ENCODE measurements around the gene LYRM4. TPM values are rescaled to one million over a fixed set of nuclear protein-coding genes. Genes with fewer than 3 reads are reported as not detected.

LYRM4 gene
- total and polyA plus RNA-seq, 8 donors: 8.7 to 14.9 (median 12.6) TPM

- Histone ChIP-seq H3K4me3 (no peak overlapping the region), H3K27me3 (no peaks in the 10 kb centered on the region), H3K4me1 (peaks cover 4 to 15% (median 9%) of the 10 kb centered on the region in 3 donors), H3K27ac (no peak overlapping the region), H3K36me3 (no peaks in the 10 kb centered on the region), H3K9me3 (no peaks in the 10 kb centered on the region)
- DNase-seq (no peak), FAIRE-seq (no peak), ATAC-seq (no peak)
- intact Hi-C loops (cut with DNase I): loop anchor here in 1 of 3 donors (5.0 kb wide), 1 partner anchor 50 kb away; no protein-coding TSS in a partner anchor
- no peak for TF ChIP-seq CTCF (IDR thresholded peaks at IDR 0.05)
- WGBS, 2 donors: 87 to 94% methylated on average over 6 of the region's 6 CpGs
Measured at GRCh38 chr6:5206920-5207561, 53.7 kb downstream of the LYRM4 start.

- peak overlapping the region; percentile 0 to 51 (median 34) for H3K27ac ChIP-seq
- no peaks in the 10 kb centered on the region for H3K9me3 ChIP-seq
- intact Hi-C loops (cut with DNase I): loop anchor here in 1 of 3 donors (5.0 kb wide), 1 partner anchor 51 kb away; no protein-coding TSS in a partner anchor
- DNase-seq: peak in 5 of 6 donors; percentile 54 to 71 (median 64)
- no peak for TF ChIP-seq CTCF (IDR thresholded peaks at IDR 0.05)
- H3K4me3 ChIP-seq: no peak overlapping the region
- peaks cover 4 to 15% (median 9%) of the 10 kb centered on the region in 3 donors for H3K4me1 ChIP-seq
- 39 to 40% methylated on average over 7 of the region's 7 CpGs for WGBS, 2 donors
- no peak for FAIRE-seq
- no peaks in the 10 kb centered on the region for H3K27me3 ChIP-seq
- ATAC-seq: peak; percentile 94 to 98 (median 97)
- no peaks in the 10 kb centered on the region for H3K36me3 ChIP-seq
Measured at GRCh38 chr6:5205877-5206850, 54.6 kb downstream of the LYRM4 start.

- no peak for DNase-seq
Measured at GRCh38 chr6:5205035-5205507, 55.7 kb downstream of the LYRM4 start.

GRCh38 chr6:5204376-5204775 is 56.4 kb downstream of the LYRM4 start:
- TF ChIP-seq CTCF (IDR thresholded peaks at IDR 0.05): no peak
- no peak for FAIRE-seq
- DNase-seq: no peak
- Histone ChIP-seq H3K9me3 (no peaks in the 10 kb centered on the region), H3K27ac (no peak overlapping the region), H3K27me3 (no peaks in the 10 kb centered on the region), H3K4me3 (no peak overlapping the region), H3K36me3 (no peaks in the 10 kb centered on the region), H3K4me1 (peaks cover 4 to 15% (median 9%) of the 10 kb centered on the region in 3 donors)
- intact Hi-C loops (cut with DNase I): no loop called here
- ATAC-seq: no peak
- 91 to 92% methylated on average over 4 of the region's 4 CpGs for WGBS, 2 donors

More at GRCh38 chr6:5205035-5205507, 55.7 kb downstream of the LYRM4 start:
- FAIRE-seq: no peak
- H3K4me3 ChIP-seq: no peak overlapping the region
- no peak for TF ChIP-seq CTCF (IDR thresholded peaks at IDR 0.05)
- H3K4me1 ChIP-seq: peaks cover 4 to 15% (median 9%) of the 10 kb centered on the region in 3 donors
- no peaks in the 10 kb centered on the region for H3K27me3 ChIP-seq
- peak in 1 of 4 donors; percentile 4 for ATAC-seq
- WGBS, 2 donors: 67 to 76% methylated on average over 6 of the region's 6 CpGs
- no peaks in the 10 kb centered on the region for H3K9me3 ChIP-seq
- intact Hi-C loops (cut with DNase I): loop anchor here in 1 of 3 donors (5.0 kb wide), 1 partner anchor 52 kb away; no protein-coding TSS in a partner anchor
- no peak overlapping the region for H3K27ac ChIP-seq
- H3K36me3 ChIP-seq: no peaks in the 10 kb centered on the region
